Osteoblast (primary cell): Measurements from ENCODE around the gene MTHFSD. TPM values are rescaled to one million over a fixed set of nuclear protein-coding genes. Genes with fewer than 3 reads are reported as not detected.

Experiments used
- DNase-seq: peaks from one replicate; pipeline ENCODE4 v3.0.0; 2011; ENCODE audit warnings: low spot score, mixed read lengths; ENCODE audit not compliant: insufficient read length; ENCODE audit errors: missing footprints
- H2AFZ ChIP-seq: 2 replicates; pipeline ENCODE4 v1.6.0; 2011; ENCODE audit warnings: mild to moderate bottlenecking, low read length
- H3K27ac ChIP-seq: 2 replicates; pipeline ENCODE4 v1.5.1; 2011; ENCODE audit warnings: mild to moderate bottlenecking, low read depth, low read length, moderate library complexity
- H3K27me3 ChIP-seq: 2 replicates; pipeline ENCODE4 v1.6.0; 2012; ENCODE audit warnings: mild to moderate bottlenecking, control low read depth, inconsistent platforms, low read length, moderate library complexity; ENCODE audit not compliant: insufficient read depth
- H3K36me3 ChIP-seq: 2 replicates; pipeline ENCODE4 v1.5.1; 2011; ENCODE audit warnings: mild to moderate bottlenecking, low read length, control low read depth, moderate library complexity; ENCODE audit not compliant: insufficient read depth
- H3K4me1 ChIP-seq: 2 replicates; pipeline ENCODE4 v1.5.1; 2011; ENCODE audit warnings: mild to moderate bottlenecking, low read length, control low read depth, moderate library complexity; ENCODE audit not compliant: insufficient read depth
- H3K4me2 ChIP-seq: 2 replicates; pipeline ENCODE4 v1.6.0; 2011; ENCODE audit warnings: mild to moderate bottlenecking, low read length; ENCODE audit not compliant: insufficient read depth
- H3K4me3 ChIP-seq: fragments of 200-600 bp; sonication (generic); 3 replicates; pipeline ENCODE4 v1.5.1; 2012; ENCODE audit warnings: mild to moderate bottlenecking, low read length, inconsistent platforms; ENCODE audit not compliant: insufficient read depth
- H3K79me2 ChIP-seq: 2 replicates; pipeline ENCODE4 v1.6.0; 2012; ENCODE audit warnings: mild to moderate bottlenecking, low read length, control low read depth, inconsistent platforms; ENCODE audit not compliant: insufficient read depth
- H3K9me3 ChIP-seq: 2 replicates; pipeline ENCODE4 v1.5.1; 2011; ENCODE audit warnings: low read depth, low read length, control low read depth
- H4K20me1 ChIP-seq: 2 replicates; pipeline ENCODE4 v1.6.0; 2012; ENCODE audit warnings: mild to moderate bottlenecking, low read length, control low read depth; ENCODE audit not compliant: insufficient read depth
- total RNA-seq: library from RNA; depleted of rRNA; stranded (reverse); fragments of >200 nt; gene quantifications from 2 replicates; pipeline ENCODE4 v1.2.3, GENCODE V29; 2012
- TF ChIP-seq, protein P1 (sequence below): IDR thresholded peaks from 2 replicates; pipeline ENCODE4 v1.5.1; 2011; ENCODE audit warnings: mild to moderate bottlenecking, low read depth, low read length, moderate library complexity; ENCODE audit errors: extremely low read depth

Gene MTHFSD
- total RNA-seq, 1 donor = 18.5 TPM

DNA sequence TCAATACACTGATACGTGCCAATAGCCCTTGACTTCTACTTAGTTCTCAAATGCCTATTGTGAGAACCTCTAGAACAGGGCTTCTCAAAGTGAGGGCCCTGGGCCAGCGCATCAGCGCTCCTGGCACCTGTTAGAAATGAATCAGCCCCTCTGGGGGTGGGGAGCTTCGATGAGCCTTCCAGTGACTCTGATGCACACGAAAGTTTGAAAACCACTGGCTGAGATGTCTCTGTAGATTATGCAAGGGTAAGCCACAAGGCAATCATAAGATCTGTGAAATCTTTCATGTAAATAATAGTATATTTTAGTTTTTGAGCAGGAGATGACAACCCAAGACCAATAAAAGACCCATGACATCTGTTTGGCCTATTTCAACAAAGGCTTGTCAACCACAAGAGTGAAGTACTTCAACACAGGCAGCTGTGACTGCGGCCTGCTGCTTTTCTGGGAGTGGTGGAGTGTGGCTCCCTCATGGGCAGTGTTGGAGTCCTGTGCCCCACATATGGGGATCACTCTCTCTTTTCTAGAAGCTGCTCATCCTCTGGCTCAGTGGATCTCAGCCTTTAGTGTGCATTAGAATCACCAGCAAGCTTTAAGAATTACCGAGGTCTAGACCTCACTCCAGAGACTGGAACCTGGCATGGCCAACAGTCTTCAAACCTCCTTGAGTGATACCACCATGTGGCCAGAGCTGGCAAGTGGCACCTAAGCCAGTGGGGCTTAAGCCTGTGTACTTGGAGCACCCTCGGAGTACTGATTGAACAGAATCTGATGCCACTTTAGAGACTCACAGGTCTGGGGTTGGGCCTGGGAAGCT, 5.8 kb downstream of the MTHFSD start:
- DNase-seq = peak; percentile 55
- Histone ChIP-seq H3K27me3 (no peaks in the 10 kb centered on the region), H3K9me3 (no peaks in the 10 kb centered on the region), H3K27ac (no peak overlapping the region), H4K20me1 (peaks cover 2% of the 10 kb centered on the region), H3K79me2 (peaks cover 19% of the 10 kb centered on the region), H3K36me3 (peaks cover 54% of the 10 kb centered on the region), H3K4me1 (peaks cover 3% of the 10 kb centered on the region), H3K4me3 (no peak overlapping the region), H2AFZ (no peak overlapping the region), H3K4me2 (no peak overlapping the region)
- TF ChIP-seq, protein P1, sequence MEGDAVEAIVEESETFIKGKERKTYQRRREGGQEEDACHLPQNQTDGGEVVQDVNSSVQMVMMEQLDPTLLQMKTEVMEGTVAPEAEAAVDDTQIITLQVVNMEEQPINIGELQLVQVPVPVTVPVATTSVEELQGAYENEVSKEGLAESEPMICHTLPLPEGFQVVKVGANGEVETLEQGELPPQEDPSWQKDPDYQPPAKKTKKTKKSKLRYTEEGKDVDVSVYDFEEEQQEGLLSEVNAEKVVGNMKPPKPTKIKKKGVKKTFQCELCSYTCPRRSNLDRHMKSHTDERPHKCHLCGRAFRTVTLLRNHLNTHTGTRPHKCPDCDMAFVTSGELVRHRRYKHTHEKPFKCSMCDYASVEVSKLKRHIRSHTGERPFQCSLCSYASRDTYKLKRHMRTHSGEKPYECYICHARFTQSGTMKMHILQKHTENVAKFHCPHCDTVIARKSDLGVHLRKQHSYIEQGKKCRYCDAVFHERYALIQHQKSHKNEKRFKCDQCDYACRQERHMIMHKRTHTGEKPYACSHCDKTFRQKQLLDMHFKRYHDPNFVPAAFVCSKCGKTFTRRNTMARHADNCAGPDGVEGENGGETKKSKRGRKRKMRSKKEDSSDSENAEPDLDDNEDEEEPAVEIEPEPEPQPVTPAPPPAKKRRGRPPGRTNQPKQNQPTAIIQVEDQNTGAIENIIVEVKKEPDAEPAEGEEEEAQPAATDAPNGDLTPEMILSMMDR = no peak

DNA sequence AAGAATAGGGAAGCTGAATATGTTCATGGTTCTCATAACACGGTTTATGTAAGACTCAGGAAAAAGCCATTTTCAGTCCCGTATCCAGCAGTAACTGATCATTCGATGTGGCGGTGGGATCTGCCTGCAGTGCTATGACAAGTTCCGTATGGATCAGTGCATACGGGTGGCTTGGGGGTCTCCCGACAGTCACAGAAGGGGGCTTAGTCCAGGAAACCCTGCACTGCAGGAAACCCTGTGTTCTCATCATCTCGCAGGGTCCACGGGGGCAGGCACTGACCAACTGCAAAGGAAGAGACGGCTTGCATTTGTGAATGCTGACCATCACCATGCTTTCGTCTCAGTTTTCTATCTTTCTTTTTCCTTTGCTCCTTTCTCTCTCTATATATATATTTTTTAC, 7.7 kb downstream of the MTHFSD start:
- peaks cover 62% of the 10 kb centered on the region for H3K36me3 ChIP-seq

DNA sequence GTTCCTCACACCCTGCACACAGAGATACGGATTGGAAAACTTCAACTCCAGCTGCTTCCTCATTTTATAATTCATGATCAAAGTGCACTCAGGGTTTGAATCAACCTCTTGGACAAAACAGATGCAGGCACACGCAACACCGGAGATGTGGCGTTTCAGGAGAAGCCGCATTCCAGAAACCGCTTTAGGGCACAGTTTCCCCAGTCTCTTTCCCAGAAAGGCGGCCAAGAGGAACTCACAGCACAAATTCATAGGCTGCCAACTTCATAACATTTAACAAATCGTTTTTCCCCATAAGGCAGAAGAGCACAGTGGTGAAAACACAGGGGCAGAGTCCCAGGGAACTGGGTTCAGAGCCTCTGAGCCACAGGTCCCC, 8.4 kb downstream of the MTHFSD start:
- Histone ChIP-seq H4K20me1 (peaks cover 5% of the 10 kb centered on the region), H3K79me2 (peaks cover 2% of the 10 kb centered on the region), H3K27ac (no peak overlapping the region), H3K36me3 (peaks cover 56% of the 10 kb centered on the region), H2AFZ (no peak overlapping the region), H3K4me2 (no peak overlapping the region), H3K4me3 (no peak overlapping the region), H3K4me1 (no peaks in the 10 kb centered on the region), H3K9me3 (no peaks in the 10 kb centered on the region), H3K27me3 (no peaks in the 10 kb centered on the region)
- TF ChIP-seq, protein P1 = no peak
- DNase-seq = peak; percentile 5

More for the DNA sequence above, 7.7 kb downstream of the MTHFSD start:
- H3K4me3 ChIP-seq = no peak overlapping the region
- no peak overlapping the region for H2AFZ ChIP-seq
- H3K27ac ChIP-seq = no peak overlapping the region
- H3K4me1 ChIP-seq = no peaks in the 10 kb centered on the region
- H3K27me3 ChIP-seq = no peaks in the 10 kb centered on the region
- no peaks in the 10 kb centered on the region for H3K9me3 ChIP-seq
- no peak overlapping the region for H3K4me2 ChIP-seq
- H3K79me2 ChIP-seq = peaks cover 4% of the 10 kb centered on the region
- peak; percentile 3 for DNase-seq
- H4K20me1 ChIP-seq = peaks cover 5% of the 10 kb centered on the region
- TF ChIP-seq, protein P1 = no peak

DNA sequence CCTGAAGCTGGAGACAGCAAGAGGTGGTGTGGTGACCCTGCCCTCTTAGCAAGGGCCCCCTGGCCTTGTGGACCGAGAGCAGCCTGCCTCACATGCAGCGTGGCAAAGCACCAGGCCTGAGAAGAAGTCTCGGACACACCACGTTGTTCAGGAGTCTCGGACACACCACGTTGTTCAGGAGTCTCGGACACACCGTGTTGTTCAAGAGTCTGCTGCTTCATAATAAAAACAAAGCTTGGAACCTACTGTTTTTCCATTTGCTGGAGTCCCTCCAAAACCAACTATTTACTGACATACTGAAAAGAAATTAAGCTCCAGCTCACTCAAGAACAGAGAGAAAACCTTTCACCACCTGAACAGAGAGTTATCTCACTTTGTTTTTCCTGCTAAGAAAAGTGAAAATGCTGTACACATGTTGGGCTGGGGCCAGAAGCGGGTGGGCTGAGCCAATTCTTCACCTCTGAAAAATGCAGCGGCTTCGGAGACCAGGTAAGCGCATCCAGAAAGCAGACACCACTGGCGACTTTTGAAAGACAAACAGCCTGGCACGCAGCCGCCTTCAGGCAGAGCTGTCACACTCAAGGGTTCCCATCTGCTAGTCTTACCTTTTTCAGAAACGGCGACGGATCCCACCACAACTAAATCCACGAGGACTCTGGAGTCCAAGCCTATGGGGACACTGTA, 8.9 kb downstream of the MTHFSD start:
- no peaks in the 10 kb centered on the region for H3K27me3 ChIP-seq
- no peak overlapping the region for H3K4me2 ChIP-seq
- no peak for DNase-seq
- no peak overlapping the region for H3K27ac ChIP-seq
- H4K20me1 ChIP-seq = peaks cover 5% of the 10 kb centered on the region
- H3K9me3 ChIP-seq = no peaks in the 10 kb centered on the region
- peaks cover 56% of the 10 kb centered on the region for H3K36me3 ChIP-seq
- H3K4me1 ChIP-seq = no peaks in the 10 kb centered on the region
- TF ChIP-seq, protein P1 = no peak
- H3K4me3 ChIP-seq = no peak overlapping the region
- no peak overlapping the region for H2AFZ ChIP-seq
- H3K79me2 ChIP-seq = peaks cover 2% of the 10 kb centered on the region
